GM21825 (cell line): Measurements from ENCODE around the gene ENO1.

Source experiments
- ATAC-seq: cut with Tn5 transposase; IDR thresholded peaks from one replicate; pipeline ENCODE4 v1.9.1; 2021; ENCODE audit warnings: mild to moderate bottlenecking, moderate library complexity; ENCODE audit not compliant: unreplicated experiment

The ENO1 gene

DNA sequence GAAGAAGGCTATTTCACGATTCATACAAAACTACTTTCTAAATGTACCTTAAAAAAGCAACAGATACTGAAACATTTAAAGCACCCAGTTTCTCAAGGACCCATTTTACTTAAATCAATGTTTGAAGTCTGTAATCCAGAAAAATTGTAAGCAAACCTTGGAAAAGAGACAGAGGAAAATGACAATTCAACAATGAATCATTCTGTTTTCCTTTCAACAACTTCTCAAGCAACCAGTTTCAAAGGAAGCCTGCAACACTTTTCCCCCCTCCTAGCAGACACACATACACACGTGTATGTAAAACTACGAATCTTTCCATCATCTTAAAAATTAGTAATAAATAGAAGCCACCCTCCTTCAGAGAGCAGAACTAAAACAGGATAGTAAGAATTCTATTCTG, 62.2 kb downstream of the ENO1 start:
- no peak for ATAC-seq

DNA sequence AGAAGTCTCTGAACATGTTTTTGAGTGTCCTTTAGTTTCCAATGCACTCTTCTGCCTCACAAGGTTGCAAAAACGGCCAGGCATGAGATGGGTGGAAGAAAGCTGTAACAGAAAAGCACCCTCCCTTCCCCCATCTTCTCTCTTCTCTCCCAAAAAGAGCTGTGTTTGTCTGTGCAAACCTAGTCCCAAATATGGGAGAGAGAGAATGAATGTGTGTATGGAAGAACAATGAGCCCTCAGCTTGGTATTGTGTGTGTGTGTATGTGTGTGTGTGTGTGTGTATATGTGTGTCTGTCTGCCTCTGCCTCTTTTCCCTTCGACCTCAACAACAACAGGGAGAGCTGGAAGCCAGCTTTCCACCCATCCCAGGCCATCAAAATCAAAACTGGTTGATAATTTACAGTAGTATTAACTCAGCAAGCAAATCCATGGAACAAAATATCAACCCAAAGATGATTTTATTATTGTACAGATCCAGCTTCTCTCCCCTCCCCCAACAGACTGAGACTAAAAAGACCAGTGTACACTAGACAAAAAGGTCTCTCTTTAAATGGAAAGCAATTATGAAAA, 62.8 kb downstream of the ENO1 start:
- no peak for ATAC-seq

DNA sequence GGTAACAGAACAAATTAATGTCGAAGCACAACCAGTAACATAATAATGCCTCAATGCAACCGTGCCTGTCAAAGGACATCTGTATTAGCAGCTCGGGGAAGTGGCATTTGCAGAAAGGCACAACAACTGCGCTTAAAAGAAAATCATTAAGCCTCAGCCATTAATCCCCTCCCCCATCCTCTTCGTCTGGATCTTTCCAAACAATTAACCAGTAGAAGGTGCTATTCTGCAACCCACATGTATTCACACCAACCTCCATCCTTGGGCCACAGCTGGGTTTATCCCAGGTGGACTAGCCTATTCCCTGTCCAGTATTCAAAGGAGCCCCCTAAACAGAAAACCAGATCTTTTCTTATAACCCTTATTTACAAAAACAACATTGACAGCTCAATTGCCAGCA, 63.6 kb downstream of the ENO1 start:
- no peak for ATAC-seq

DNA sequence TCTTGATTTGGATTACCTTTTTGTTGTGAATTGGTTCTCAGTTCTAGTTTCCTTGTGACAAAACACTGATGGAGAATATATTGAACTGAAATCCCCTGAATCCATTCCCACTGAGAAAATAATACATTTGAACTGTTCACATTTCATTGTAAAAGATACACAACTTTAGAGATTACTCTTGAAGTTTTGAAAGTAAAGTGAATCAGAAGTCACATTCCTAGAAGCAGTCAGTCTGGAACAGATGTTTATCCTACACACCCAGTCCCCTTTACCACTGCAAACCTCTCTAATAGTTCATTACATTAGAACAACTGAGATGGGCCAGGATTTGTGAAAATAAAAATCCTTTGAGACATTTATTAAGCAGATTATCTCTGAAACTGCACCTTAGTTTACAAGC, 64.5 kb downstream of the ENO1 start:
- no peak for ATAC-seq

DNA sequence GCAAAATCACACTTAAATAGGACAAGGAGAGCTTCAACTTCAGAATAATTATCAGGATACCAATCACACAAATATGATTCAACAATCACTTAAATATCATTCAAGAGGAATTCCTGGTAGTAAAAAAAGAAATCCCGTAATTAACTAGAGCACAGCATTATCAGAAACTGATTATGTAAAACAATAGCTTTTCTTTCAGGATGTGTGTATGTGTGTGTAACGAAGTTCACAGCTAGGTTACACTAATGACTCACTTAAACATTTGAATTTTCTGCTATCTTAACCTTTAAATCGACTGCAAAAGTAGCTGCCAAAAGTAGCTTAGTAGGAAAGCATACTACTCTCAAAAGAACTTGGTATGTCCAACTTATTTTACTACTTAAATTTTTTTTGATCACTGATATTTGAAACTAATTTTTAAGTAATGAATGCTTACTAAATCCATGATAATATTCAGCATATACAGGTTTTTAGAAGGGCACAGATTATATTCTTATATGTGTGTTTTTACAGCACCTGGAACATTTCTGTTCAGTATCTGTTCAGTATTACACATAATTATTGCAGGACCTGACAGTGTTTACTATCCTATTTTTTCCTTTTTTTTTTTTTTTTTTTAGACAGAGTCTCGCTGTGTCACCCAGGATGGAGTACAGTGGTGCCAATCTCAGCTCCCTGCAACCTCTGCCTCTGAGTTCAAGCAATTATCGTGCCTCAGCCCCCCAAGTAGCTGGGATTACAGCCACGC, 65.3 kb downstream of the ENO1 start:
- no peak for ATAC-seq

DNA sequence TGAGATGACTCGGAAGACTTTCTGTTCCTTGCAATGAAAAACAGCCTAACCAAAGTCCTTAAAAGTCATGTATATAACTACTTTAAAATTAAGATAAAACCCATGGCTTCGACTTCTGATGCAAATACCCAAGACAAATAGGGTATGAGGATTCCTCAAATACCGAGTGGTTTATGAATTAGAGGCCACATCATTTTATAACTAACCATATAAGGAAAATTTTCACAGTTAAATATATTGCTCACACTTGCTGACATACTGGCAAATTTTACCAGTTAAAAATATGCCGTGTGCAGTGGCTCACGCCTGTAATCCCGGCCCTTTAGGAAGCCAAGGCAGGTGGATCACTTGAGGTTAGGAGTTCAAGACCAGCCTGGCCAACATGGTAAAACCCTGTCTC, 66.4 kb downstream of the ENO1 start:
- no peak for ATAC-seq
